Effector memory CD4-positive, alpha-beta T cell (primary cell): ENCODE measurements around the gene BMPR1A.

Source experiments
- DNase-seq, 3 donors: peaks; one replicate each; pipeline ENCODE4 v3.0.0-alpha.2; 2020
- H3K27ac ChIP-seq: 2 replicates; pipeline ENCODE4 v1.7.0; 2013; ENCODE audit warnings: mild to moderate bottlenecking, low read length, moderate library complexity; ENCODE audit not compliant: insufficient read depth, poor library complexity, severe bottlenecking
- H3K27me3 ChIP-seq: replicated peaks from 2 replicates; pipeline ENCODE4 v1.7.0; 2013; ENCODE audit warnings: mild to moderate bottlenecking, low read length; ENCODE audit not compliant: insufficient read depth, control insufficient read depth, poor library complexity, severe bottlenecking
- H3K36me3 ChIP-seq: 2 replicates; pipeline ENCODE4 v1.7.0; 2013; ENCODE audit warnings: mild to moderate bottlenecking, low read length, moderate library complexity; ENCODE audit not compliant: control insufficient read depth, insufficient read depth
- H3K4me1 ChIP-seq: 2 replicates; pipeline ENCODE4 v1.7.0; 2013; ENCODE audit warnings: low read length, mild to moderate bottlenecking; ENCODE audit not compliant: control insufficient read depth, insufficient read depth, poor library complexity, severe bottlenecking
- H3K4me3 ChIP-seq: 2 replicates; pipeline ENCODE4 v1.7.0; 2013; ENCODE audit warnings: low read length, low read depth, mild to moderate bottlenecking; ENCODE audit not compliant: insufficient read depth, poor library complexity, severe bottlenecking
- H3K9me3 ChIP-seq: 2 replicates; pipeline ENCODE4 v1.7.0; 2013; ENCODE audit warnings: mild to moderate bottlenecking, low read length, moderate library complexity; ENCODE audit not compliant: control insufficient read depth

The BMPR1A gene

GRCh38 chr10:86962981-86963310, 206.5 kb downstream of the BMPR1A start:
- no peak for DNase-seq
- H3K4me3 ChIP-seq = no peak overlapping the region
- no peak overlapping the region for H3K27ac ChIP-seq
- H3K9me3 ChIP-seq = no peaks in the 10 kb centered on the region
- no peaks in the 10 kb centered on the region for H3K36me3 ChIP-seq
- peaks cover 7% of the 10 kb centered on the region for H3K4me1 ChIP-seq
- no peaks in the 10 kb centered on the region for H3K27me3 ChIP-seq

GRCh38 chr10:86963341-86963919, 207.0 kb downstream of the BMPR1A start:
- Histone ChIP-seq H3K27me3 (no peaks in the 10 kb centered on the region), H3K36me3 (no peaks in the 10 kb centered on the region), H3K4me1 (peaks cover 12% of the 10 kb centered on the region), H3K27ac (no peak overlapping the region), H3K9me3 (no peaks in the 10 kb centered on the region), H3K4me3 (no peak overlapping the region)
- DNase-seq = no peak

- Histone ChIP-seq H3K9me3 (no peaks in the 10 kb centered on the region), H3K4me3 (no peak overlapping the region), H3K27ac (no peak overlapping the region), H3K27me3 (no peaks in the 10 kb centered on the region), H3K4me1 (peaks cover 19% of the 10 kb centered on the region), H3K36me3 (no peaks in the 10 kb centered on the region)
- DNase-seq = no peak
Measured at GRCh38 chr10:86964061-86964846, 207.8 kb downstream of the BMPR1A start.

- no peak overlapping the region for H3K4me3 ChIP-seq
- H3K4me1 ChIP-seq = peaks cover 24% of the 10 kb centered on the region
- H3K27ac ChIP-seq = no peak overlapping the region
- no peaks in the 10 kb centered on the region for H3K9me3 ChIP-seq
- H3K27me3 ChIP-seq = no peaks in the 10 kb centered on the region
- no peaks in the 10 kb centered on the region for H3K36me3 ChIP-seq
- DNase-seq = no peak
Measured at GRCh38 chr10:86964847-86965190, 208.4 kb downstream of the BMPR1A start.

- Histone ChIP-seq H3K27me3 (no peaks in the 10 kb centered on the region), H3K36me3 (no peaks in the 10 kb centered on the region), H3K9me3 (no peaks in the 10 kb centered on the region), H3K4me3 (peak overlapping the region; percentile 2), H3K4me1 (peaks cover 34% of the 10 kb centered on the region), H3K27ac (no peak overlapping the region)
- DNase-seq = no peak
Measured at GRCh38 chr10:86965986-86966654, 209.7 kb downstream of the BMPR1A start.

- peaks cover 39% of the 10 kb centered on the region for H3K4me1 ChIP-seq
- H3K9me3 ChIP-seq = no peaks in the 10 kb centered on the region
- no peaks in the 10 kb centered on the region for H3K36me3 ChIP-seq
- no peak overlapping the region for H3K27ac ChIP-seq
- DNase-seq = no peak
- no peaks in the 10 kb centered on the region for H3K27me3 ChIP-seq
- H3K4me3 ChIP-seq = no peak overlapping the region
Measured at GRCh38 chr10:86967481-86967941, 211.1 kb downstream of the BMPR1A start.

GRCh38 chr10:86968271-86968993, 212.0 kb downstream of the BMPR1A start, which contains the start of gene ADIRF:
ADIRF (plus strand) TSS chr10:86968482; CDS start chr10:86968545, 63 bp downstream.
- no peak for DNase-seq
- no peaks in the 10 kb centered on the region for H3K27me3 ChIP-seq
- H3K36me3 ChIP-seq = no peaks in the 10 kb centered on the region
- peak within 1 kb of the TSS; percentile 4 for H3K4me3 ChIP-seq
- H3K4me1 ChIP-seq = peaks cover 39% of the 10 kb centered on the region
- H3K27ac ChIP-seq = no peak within 1 kb of the TSS
- H3K9me3 ChIP-seq = no peaks in the 10 kb centered on the region

- Histone ChIP-seq H3K27me3 (no peaks in the 10 kb centered on the region), H3K27ac (no peak overlapping the region), H3K4me3 (peak overlapping the region; percentile 4), H3K9me3 (no peaks in the 10 kb centered on the region), H3K4me1 (peaks cover 39% of the 10 kb centered on the region), H3K36me3 (no peaks in the 10 kb centered on the region)
- DNase-seq = no peak
Measured at GRCh38 chr10:86968994-86969355, 212.6 kb downstream of the BMPR1A start.

- no peak for DNase-seq
Measured at GRCh38 chr10:86969421-86970041, 213.1 kb downstream of the BMPR1A start.

More at GRCh38 chr10:86969421-86970041, 213.1 kb downstream of the BMPR1A start:
- no peaks in the 10 kb centered on the region for H3K36me3 ChIP-seq
- no peaks in the 10 kb centered on the region for H3K27me3 ChIP-seq
- H3K9me3 ChIP-seq = no peaks in the 10 kb centered on the region
- H3K4me3 ChIP-seq = no peak overlapping the region
- H3K4me1 ChIP-seq = peaks cover 39% of the 10 kb centered on the region
- H3K27ac ChIP-seq = no peak overlapping the region
